GM19463 (cell line): ENCODE results near the gene PPDPF.
"Not testable (repeated sequence)": the region's sequence is repeated elsewhere in the genome, so short reads cannot be mapped to it uniquely, and the experiment has no call there.

Source experiments
- ATAC-seq: cut with Tn5 transposase; IDR thresholded peaks from one replicate; pipeline ENCODE4 v1.9.1; 2021; ENCODE audit warnings: mild to moderate bottlenecking, moderate library complexity; ENCODE audit not compliant: unreplicated experiment

Gene PPDPF

GRCh38 chr20:63547725-63548480 lies 27.3 kb downstream of the PPDPF start, which contains the start of gene SRMS:
SRMS (minus strand) TSS chr20:63547749; CDS start chr20:63547463, 286 bp downstream.
- no peak for ATAC-seq

- no peak for ATAC-seq
Observed at GRCh38 chr20:63548542-63548941, 28.0 kb downstream of the PPDPF start.

- no peak for ATAC-seq
Observed at GRCh38 chr20:63549019-63549418, 28.5 kb downstream of the PPDPF start.

- ATAC-seq = no peak
Observed at GRCh38 chr20:63549679-63550282, 29.2 kb downstream of the PPDPF start.

GRCh38 chr20:63551068-63551467 lies 30.5 kb downstream of the PPDPF start:
- no peak for ATAC-seq

GRCh38 chr20:63552481-63553249 lies 32.1 kb downstream of the PPDPF start:
- ATAC-seq = peak; percentile 31

- ATAC-seq = peak; percentile 39
Observed at GRCh38 chr20:63553251-63553932, 32.8 kb downstream of the PPDPF start.

- peak; percentile 30 for ATAC-seq
Observed at GRCh38 chr20:63553933-63554290, 33.3 kb downstream of the PPDPF start, which contains the start of gene FNDC11. FNDC11 (plus strand) TSS chr20:63554159; CDS start chr20:63555664, 1,505 bp downstream.

GRCh38 chr20:63554361-63555278 lies 34.1 kb downstream of the PPDPF start:
- no peak for ATAC-seq

GRCh38 chr20:63555661-63556381 lies 35.3 kb downstream of the PPDPF start:
- no peak for ATAC-seq

GRCh38 chr20:63556873-63557478 lies 36.4 kb downstream of the PPDPF start:
- no peak for ATAC-seq

GRCh38 chr20:63557481-63557891 lies 36.9 kb downstream of the PPDPF start:
- no peak for ATAC-seq

GRCh38 chr20:63558804-63559484 lies 38.4 kb downstream of the PPDPF start:
- ATAC-seq = no peak

GRCh38 chr20:63559485-63560332 lies 39.1 kb downstream of the PPDPF start:
- not testable (repeated sequence) for ATAC-seq

- ATAC-seq = no peak
Observed at GRCh38 chr20:63560333-63560805, 39.8 kb downstream of the PPDPF start.

- ATAC-seq = no peak
Observed at GRCh38 chr20:63560856-63561609, 40.5 kb downstream of the PPDPF start.
